ENCODE results near the gene SLC22A7. TPM values are rescaled to one million over a fixed set of nuclear protein-coding genes. Genes with fewer than 3 reads are reported as not detected.
A peak's percentile ranks its signal among the peaks of the same experiment; 100 is the strongest.

SLC22A7 gene
- total and polyA plus RNA-seq, 2 donors (not counting 1 experiment from before 2014, with no cell fraction given): not detected

- Mint-ChIP-seq H3K4me3 (no peak overlapping the region), H3K4me1 (peaks cover 43% of the 10 kb centered on the region), H3K9me3 (ENCODE audit: insufficient read depth) (no peaks in the 10 kb centered on the region), H3K27me3 (no peaks in the 10 kb centered on the region), H3K27ac (peak overlapping the region; percentile 57)
- DNase-seq (peak; percentile 49), ATAC-seq (ENCODE audit: low read depth) (no peak)
- Histone ChIP-seq H3K4me3 (ENCODE audit: control extremely low read depth in 1 of 5, extremely low read depth in 1 of 5, insufficient read depth in 1 of 5, low read depth in 2 of 5, low read length in 4 of 5) (no peak overlapping the region), H3K36me3 (replicated peaks in 1 of 2; ENCODE audit: control extremely low read depth in 1 of 2, control insufficient read depth in 1 of 2, extremely low read depth in 1 of 2, insufficient read depth in 2 of 2, low read length in 1 of 2) (peaks cover 0 to 36% of the 10 kb centered on the region in 2 experiments), H3K9me3 (ENCODE audit: control extremely low read depth in 1 of 3, control insufficient read depth in 2 of 3, insufficient read depth in 1 of 3, low read length in 2 of 3) (no peaks in the 10 kb centered on the region), H3K27ac (ENCODE audit: low read length in 2 of 2) (peak overlapping the region in 1 of 2 donors; percentile 48), H2AFZ (ENCODE audit: insufficient read depth, low read depth, low read length, poor library complexity, severe bottlenecking) (no peak overlapping the region), H3K4me1 (ENCODE audit: control insufficient read depth in 2 of 2, insufficient read depth in 2 of 2, low read length in 2 of 2) (peaks cover 28 to 29% of the 10 kb centered on the region in 2 donors), H3K27me3 (replicated peaks in 1 of 4; ENCODE audit: control extremely low read depth in 1 of 4, control insufficient read depth in 3 of 4, insufficient read depth in 4 of 4, low read length in 3 of 4) (no peaks in the 10 kb centered on the region), H3K9ac (ENCODE audit: low read length) (no peak overlapping the region), H3K4me2 (replicated peaks; ENCODE audit: low read depth, low read length, poor library complexity, severe bottlenecking) (no peak overlapping the region), H4K20me1 (ENCODE audit: control insufficient read depth, insufficient read depth, low read length, poor library complexity, severe bottlenecking) (peaks cover 14% of the 10 kb centered on the region), H3K79me2 (ENCODE audit: control insufficient read depth, insufficient read depth, low read length) (peaks cover 10% of the 10 kb centered on the region)
- intact Hi-C loops (cut with micrococcal nuclease): loop anchor here (1.0 kb wide), 2 partner anchors 26 to 71 kb away; partner anchors contain the start of gene CRIP3
- ChIA-PET CTCF (interaction anchor here (0.7 to 3.7 kb wide), 16 partner anchors 9 to 172 kb away, joined by 3 to 48 read pairs (median 4); partner anchors contain the start of gene CRIP3), POLR2A (interaction anchor here (0.7 kb wide), 1 partner anchor 284 kb away, joined by 4 read pairs; no protein-coding TSS in a partner anchor)
- peak; percentile 51 for TF ChIP-seq CTCF (IDR thresholded peaks at IDR 0.05)
- no peak for TF ChIP-seq EZH2 (IDR thresholded peaks at IDR 0.05; ENCODE audit: borderline replicate concordance, insufficient read depth, low read depth, low read length, poor library complexity, severe bottlenecking)
- 60% methylated on average over 1 of the region's 2 CpGs for WGBS (ENCODE audit: insufficient coverage)
Observed at GRCh38 chr6:43334466-43335095, 36.5 kb downstream of the SLC22A7 start.

- Mint-ChIP-seq H3K4me1 (peaks cover 50% of the 10 kb centered on the region), H3K4me3 (no peak overlapping the region), H3K27ac (peak overlapping the region; percentile 6), H3K9me3 (ENCODE audit: insufficient read depth) (no peaks in the 10 kb centered on the region), H3K27me3 (no peaks in the 10 kb centered on the region)
- Histone ChIP-seq H4K20me1 (ENCODE audit: control insufficient read depth, insufficient read depth, low read length, poor library complexity, severe bottlenecking) (peaks cover 14% of the 10 kb centered on the region), H2AFZ (ENCODE audit: insufficient read depth, low read depth, low read length, poor library complexity, severe bottlenecking) (no peak overlapping the region), H3K27me3 (replicated peaks in 1 of 4; ENCODE audit: control extremely low read depth in 1 of 4, control insufficient read depth in 3 of 4, insufficient read depth in 4 of 4, low read length in 3 of 4) (no peaks in the 10 kb centered on the region), H3K36me3 (replicated peaks in 1 of 2; ENCODE audit: control extremely low read depth in 1 of 2, control insufficient read depth in 1 of 2, extremely low read depth in 1 of 2, insufficient read depth in 2 of 2, low read length in 1 of 2) (peaks cover 3 to 45% of the 10 kb centered on the region in 2 experiments), H3K79me2 (ENCODE audit: control insufficient read depth, insufficient read depth, low read length) (peaks cover 10% of the 10 kb centered on the region), H3K9ac (ENCODE audit: low read length) (no peak overlapping the region), H3K4me2 (replicated peaks; ENCODE audit: low read depth, low read length, poor library complexity, severe bottlenecking) (no peak overlapping the region), H3K4me1 (ENCODE audit: control insufficient read depth in 2 of 2, insufficient read depth in 2 of 2, low read length in 2 of 2) (peaks cover 29 to 31% of the 10 kb centered on the region in 2 donors), H3K9me3 (ENCODE audit: control extremely low read depth in 1 of 3, control insufficient read depth in 2 of 3, insufficient read depth in 1 of 3, low read length in 2 of 3) (no peaks in the 10 kb centered on the region), H3K4me3 (ENCODE audit: control extremely low read depth in 1 of 5, extremely low read depth in 1 of 5, insufficient read depth in 1 of 5, low read depth in 2 of 5, low read length in 4 of 5) (no peak overlapping the region), H3K27ac (ENCODE audit: low read length in 2 of 2) (no peak overlapping the region)
- CTCF ChIA-PET: interaction anchor here (0.7 to 3.7 kb wide), 10 partner anchors 12 to 171 kb away, joined by 3 to 48 read pairs (median 6); partner anchors contain the start of genes CRIP3 and DNPH1
- TF ChIP-seq EZH2 (IDR thresholded peaks at IDR 0.05; ENCODE audit: borderline replicate concordance, insufficient read depth, low read depth, low read length, poor library complexity, severe bottlenecking) (no peak), CTCF (IDR thresholded peaks at IDR 0.05) (no peak)
- DNase-seq (no peak), ATAC-seq (ENCODE audit: low read depth) (no peak)
- intact Hi-C loops (cut with micrococcal nuclease): no loop called here
- POLR2A ChIA-PET: interaction anchor here (0.7 to 0.9 kb wide), 3 partner anchors 22 to 283 kb away, joined by 3 to 4 read pairs (median 3); no protein-coding TSS in a partner anchor
- WGBS (ENCODE audit: insufficient coverage): 90% methylated on average over 2 of the region's 3 CpGs
Observed at GRCh38 chr6:43335469-43335868, 37.4 kb downstream of the SLC22A7 start.

Data from B cell (primary cell).